Parathyroid adenoma (tissue), 2 donors: ENCODE data around the gene ZNF362.

ENCODE experiments used
- H2AFZ ChIP-seq: fragments of 300-600 bp; sonication (generic); one replicate; pipeline ENCODE4 v1.7.0; 2017; ENCODE audit warnings: antibody characterized with exemption, mild to moderate bottlenecking
- H3K27ac ChIP-seq: fragments of 300-600 bp; sonication (generic); one replicate; pipeline ENCODE4 v1.7.0; 2017
- H3K27me3 ChIP-seq: fragments of 300-600 bp; sonication (generic); one replicate; pipeline ENCODE4 v1.7.0; 2017; ENCODE audit warnings: low read length; ENCODE audit not compliant: control insufficient read depth, insufficient read depth
- H3K36me3 ChIP-seq: fragments of 300-600 bp; sonication (generic); one replicate; pipeline ENCODE4 v1.7.0; 2017; ENCODE audit warnings: low read length; ENCODE audit not compliant: control insufficient read depth, insufficient read depth
- H3K4me1 ChIP-seq: fragments of 300-600 bp; sonication (generic); one replicate; pipeline ENCODE4 v1.7.0; 2017; ENCODE audit warnings: control low read depth
- H3K4me2 ChIP-seq: fragments of 300-600 bp; sonication (generic); one replicate; pipeline ENCODE4 v1.7.0; 2017; ENCODE audit warnings: low read length
- H3K4me3 ChIP-seq: fragments of 300-600 bp; sonication (generic); one replicate; pipeline ENCODE4 v1.7.0; 2017; ENCODE audit warnings: low read depth, low read length
- H3K79me2 ChIP-seq: fragments of 300-600 bp; sonication (generic); one replicate; pipeline ENCODE4 v1.7.0; 2017; ENCODE audit warnings: control low read depth
- H3K9ac ChIP-seq: fragments of 300-600 bp; sonication (generic); one replicate; pipeline ENCODE4 v1.7.0; 2017; ENCODE audit warnings: mild to moderate bottlenecking
- H3K9me3 ChIP-seq: fragments of 300-600 bp; sonication (generic); one replicate; pipeline ENCODE4 v1.7.0; 2017; ENCODE audit warnings: low read length; ENCODE audit not compliant: control insufficient read depth
- TF ChIP-seq, protein P1 (sequence below): fragments of 300-600 bp; sonication (generic); IDR thresholded peaks from one replicate; pipeline ENCODE4 v1.7.0; 2017; ENCODE audit warnings: antibody characterized with exemption, mild to moderate bottlenecking
- donor health status: primary hyperparathyroidism.

ZNF362 gene

DNA sequence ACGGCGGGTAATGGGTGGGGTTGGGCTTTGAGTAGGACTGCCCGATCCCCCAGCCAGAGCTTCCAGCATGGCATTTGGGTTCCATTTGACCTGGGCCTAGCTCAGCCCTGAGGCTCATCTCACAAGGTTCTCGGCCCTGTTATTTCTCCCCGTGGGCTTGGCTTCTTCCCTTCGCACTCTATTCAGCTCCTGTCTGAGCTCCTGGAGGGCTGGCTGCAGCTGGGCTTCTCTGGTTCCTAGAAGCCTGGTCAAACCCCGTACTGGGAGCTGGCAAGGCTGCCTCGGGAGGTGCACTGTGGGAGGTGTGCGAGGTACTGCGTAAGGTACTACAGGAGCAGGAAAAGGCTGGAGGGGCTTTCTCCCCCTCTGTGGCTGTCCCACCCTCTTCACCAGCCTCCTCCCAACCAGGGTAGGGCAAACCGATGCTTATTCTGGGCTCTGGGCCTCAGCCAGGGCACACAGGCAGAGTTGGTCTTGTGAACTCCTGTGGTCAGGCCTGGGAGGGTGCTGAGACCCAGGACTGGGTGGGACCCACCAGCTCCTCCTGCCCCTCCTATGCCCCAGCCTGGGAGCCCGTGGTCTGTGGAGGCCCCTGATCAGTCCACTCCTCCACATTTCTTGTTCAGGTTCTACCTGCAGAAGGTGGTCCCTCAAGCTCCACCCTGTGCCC is 63.8 kb downstream of the ZNF362 start:
- no peaks in the 10 kb centered on the region for H3K4me1 ChIP-seq
- no peaks in the 10 kb centered on the region for H3K36me3 ChIP-seq
- no peaks in the 10 kb centered on the region for H3K27me3 ChIP-seq
- no peak overlapping the region for H3K9ac ChIP-seq
- H3K9me3 ChIP-seq = no peaks in the 10 kb centered on the region
- TF ChIP-seq, protein P1, sequence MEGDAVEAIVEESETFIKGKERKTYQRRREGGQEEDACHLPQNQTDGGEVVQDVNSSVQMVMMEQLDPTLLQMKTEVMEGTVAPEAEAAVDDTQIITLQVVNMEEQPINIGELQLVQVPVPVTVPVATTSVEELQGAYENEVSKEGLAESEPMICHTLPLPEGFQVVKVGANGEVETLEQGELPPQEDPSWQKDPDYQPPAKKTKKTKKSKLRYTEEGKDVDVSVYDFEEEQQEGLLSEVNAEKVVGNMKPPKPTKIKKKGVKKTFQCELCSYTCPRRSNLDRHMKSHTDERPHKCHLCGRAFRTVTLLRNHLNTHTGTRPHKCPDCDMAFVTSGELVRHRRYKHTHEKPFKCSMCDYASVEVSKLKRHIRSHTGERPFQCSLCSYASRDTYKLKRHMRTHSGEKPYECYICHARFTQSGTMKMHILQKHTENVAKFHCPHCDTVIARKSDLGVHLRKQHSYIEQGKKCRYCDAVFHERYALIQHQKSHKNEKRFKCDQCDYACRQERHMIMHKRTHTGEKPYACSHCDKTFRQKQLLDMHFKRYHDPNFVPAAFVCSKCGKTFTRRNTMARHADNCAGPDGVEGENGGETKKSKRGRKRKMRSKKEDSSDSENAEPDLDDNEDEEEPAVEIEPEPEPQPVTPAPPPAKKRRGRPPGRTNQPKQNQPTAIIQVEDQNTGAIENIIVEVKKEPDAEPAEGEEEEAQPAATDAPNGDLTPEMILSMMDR = no peak
- no peak overlapping the region for H3K4me2 ChIP-seq
- H3K79me2 ChIP-seq = no peaks in the 10 kb centered on the region
- no peak overlapping the region for H3K4me3 ChIP-seq
- no peak overlapping the region for H2AFZ ChIP-seq
- H3K27ac ChIP-seq = no peak overlapping the region

DNA sequence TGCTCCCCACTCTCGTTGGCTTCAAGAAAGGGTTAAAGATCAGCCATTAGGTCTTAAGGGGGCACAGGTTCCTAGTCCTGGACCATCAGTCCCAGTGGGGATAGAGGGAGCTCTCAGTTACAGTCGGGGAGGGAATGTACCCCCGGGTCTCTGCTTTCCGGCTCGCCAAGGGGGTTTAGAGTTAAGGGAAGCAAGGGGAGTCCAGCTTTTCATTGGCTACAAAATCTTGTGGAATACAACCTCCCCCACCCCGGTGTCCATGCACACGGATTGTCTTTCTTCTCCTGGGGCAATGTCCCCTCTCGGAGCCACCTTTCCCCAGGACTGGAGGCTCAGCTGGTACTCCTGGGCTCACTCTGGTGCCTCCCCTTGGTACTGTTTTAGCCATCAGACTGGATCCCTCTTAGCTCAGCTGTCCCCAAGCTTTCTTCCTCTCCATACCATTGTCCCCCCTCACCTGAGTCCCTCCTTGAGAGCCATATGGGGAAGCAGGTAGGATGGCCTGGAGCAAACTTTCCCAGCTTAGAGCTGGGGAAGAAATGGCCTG is 64.4 kb downstream of the ZNF362 start, which contains the start of gene A3GALT2:
TSS of gene A3GALT2 (minus strand) at position 480 of the 547 bp plus-strand sequence. CDS start at position 480, 0 bp downstream.
- Histone ChIP-seq H3K79me2 (no peaks in the 10 kb centered on the region), H3K4me1 (no peaks in the 10 kb centered on the region), H3K36me3 (no peaks in the 10 kb centered on the region), H3K4me3 (no peak within 1 kb of the TSS), H3K9ac (no peak within 1 kb of the TSS), H3K9me3 (no peaks in the 10 kb centered on the region), H2AFZ (no peak within 1 kb of the TSS), H3K27ac (no peak within 1 kb of the TSS), H3K4me2 (no peak within 1 kb of the TSS), H3K27me3 (no peaks in the 10 kb centered on the region)
- TF ChIP-seq, protein P1 = no peak

DNA sequence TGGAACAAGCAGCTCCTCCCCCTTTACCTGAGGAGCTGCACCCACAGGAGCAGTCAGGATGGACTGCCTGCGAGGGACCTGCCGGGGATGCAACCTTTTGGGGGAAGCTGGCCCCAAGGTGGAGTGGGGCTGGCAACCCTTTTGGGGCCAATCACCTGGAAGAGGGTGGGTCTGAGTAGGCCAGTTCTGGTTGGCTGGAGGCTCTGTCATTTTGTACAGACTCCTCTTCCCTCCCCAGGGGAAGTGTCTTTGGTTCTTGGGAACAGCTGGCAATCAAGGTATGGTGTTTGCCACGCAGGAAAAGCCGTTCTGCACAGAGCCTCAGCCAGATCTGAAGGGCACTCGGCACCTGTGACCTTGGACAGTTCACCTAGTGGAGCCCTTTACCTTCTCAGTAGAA is 64.9 kb downstream of the ZNF362 start:
- no peaks in the 10 kb centered on the region for H3K36me3 ChIP-seq
- H3K27me3 ChIP-seq = no peaks in the 10 kb centered on the region
- no peaks in the 10 kb centered on the region for H3K79me2 ChIP-seq
- no peak overlapping the region for H3K27ac ChIP-seq
- H2AFZ ChIP-seq = no peak overlapping the region
- TF ChIP-seq, protein P1 = no peak
- H3K4me1 ChIP-seq = no peaks in the 10 kb centered on the region
- no peak overlapping the region for H3K4me2 ChIP-seq
- no peak overlapping the region for H3K4me3 ChIP-seq
- H3K9ac ChIP-seq = no peak overlapping the region
- no peaks in the 10 kb centered on the region for H3K9me3 ChIP-seq

GRCh38 chr1:33322109-33322508 is 65.8 kb downstream of the ZNF362 start:
- no peak overlapping the region for H3K9ac ChIP-seq
- no peaks in the 10 kb centered on the region for H3K36me3 ChIP-seq
- no peaks in the 10 kb centered on the region for H3K27me3 ChIP-seq
- H3K4me2 ChIP-seq = no peak overlapping the region
- no peaks in the 10 kb centered on the region for H3K4me1 ChIP-seq
- H3K79me2 ChIP-seq = no peaks in the 10 kb centered on the region
- H2AFZ ChIP-seq = no peak overlapping the region
- no peaks in the 10 kb centered on the region for H3K9me3 ChIP-seq
- TF ChIP-seq, protein P1 = no peak
- no peak overlapping the region for H3K4me3 ChIP-seq
- H3K27ac ChIP-seq = no peak overlapping the region
